ENCODE results near the gene SERPINB7. TPM values are rescaled to one million over a fixed set of nuclear protein-coding genes. Genes with fewer than 3 reads are reported as not detected.

The SERPINB7 gene
- polyA plus RNA-seq, 1 donor from 2014 or later = not detected

DNA sequence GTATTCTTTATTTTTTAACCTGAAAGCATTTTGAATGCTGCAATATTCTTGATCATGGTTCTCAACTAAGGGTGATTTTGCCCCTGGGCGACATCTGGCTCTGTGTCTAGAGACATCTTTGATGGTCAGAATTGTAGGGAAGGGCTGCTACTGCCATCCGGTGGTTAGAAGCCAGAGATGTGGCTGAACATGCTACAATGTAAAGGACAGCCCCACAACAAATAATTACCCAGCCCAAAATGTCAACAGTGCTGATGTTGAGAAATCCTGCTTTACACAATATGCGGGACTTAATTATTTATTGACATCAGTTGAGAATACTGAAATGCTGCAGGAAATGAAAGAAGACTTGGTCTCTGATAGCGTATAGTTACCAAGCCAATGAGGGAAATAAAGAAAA, 74.8 kb downstream of the SERPINB7 start:
- Histone ChIP-seq H3K9ac (ENCODE audit: low read length) (no peak overlapping the region), H3K9me2 (ENCODE audit: insufficient read depth, low read length) (no peaks in the 10 kb centered on the region), H3K27me3 (ENCODE audit: insufficient read depth, low read depth, low read length) (no peaks in the 10 kb centered on the region), H3K79me2 (replicated peaks; ENCODE audit: insufficient read depth, low read length) (no peaks in the 10 kb centered on the region), H3K4me2 (ENCODE audit: low read length) (no peak overlapping the region), H3F3A (ENCODE audit: insufficient read depth, low read length, poor library complexity, severe bottlenecking) (no peaks in the 10 kb centered on the region), H3K4me3 (ENCODE audit: low read length) (no peak overlapping the region), H3K9me3 (ENCODE audit: low read length) (no peaks in the 10 kb centered on the region), H4K20me1 (ENCODE audit: insufficient read depth) (no peaks in the 10 kb centered on the region), H3K36me3 (ENCODE audit: insufficient read depth, low read length) (no peaks in the 10 kb centered on the region), H3K27ac (ENCODE audit: low read length) (no peak overlapping the region), H2AFZ (ENCODE audit: low read depth, low read length) (no peak overlapping the region)
- TF ChIP-seq SMC3 (conservative IDR thresholded peaks at IDR 0.05; ENCODE audit: poor library complexity) (peak; percentile 60), RAD21 (conservative IDR thresholded peaks at IDR 0.05) (peak; percentile 53), TAF1 (IDR thresholded peaks at IDR 0.05; ENCODE audit: low read depth) (no peak), MXI1 (conservative IDR thresholded peaks at IDR 0.05; ENCODE audit: poor library complexity, severe bottlenecking) (no peak), EP300 (conservative IDR thresholded peaks at IDR 0.05; ENCODE audit: poor library complexity, severe bottlenecking) (no peak), REST (IDR thresholded peaks at IDR 0.05; ENCODE audit: borderline replicate concordance) (no peak), POLR2AphosphoS5 (IDR thresholded peaks at IDR 0.05) (no peak), EZH2 (IDR thresholded peaks at IDR 0.05; ENCODE audit: borderline replicate concordance, insufficient read depth, low read length, poor library complexity, severe bottlenecking) (no peak)
- TF ChIP-seq, protein P1, sequence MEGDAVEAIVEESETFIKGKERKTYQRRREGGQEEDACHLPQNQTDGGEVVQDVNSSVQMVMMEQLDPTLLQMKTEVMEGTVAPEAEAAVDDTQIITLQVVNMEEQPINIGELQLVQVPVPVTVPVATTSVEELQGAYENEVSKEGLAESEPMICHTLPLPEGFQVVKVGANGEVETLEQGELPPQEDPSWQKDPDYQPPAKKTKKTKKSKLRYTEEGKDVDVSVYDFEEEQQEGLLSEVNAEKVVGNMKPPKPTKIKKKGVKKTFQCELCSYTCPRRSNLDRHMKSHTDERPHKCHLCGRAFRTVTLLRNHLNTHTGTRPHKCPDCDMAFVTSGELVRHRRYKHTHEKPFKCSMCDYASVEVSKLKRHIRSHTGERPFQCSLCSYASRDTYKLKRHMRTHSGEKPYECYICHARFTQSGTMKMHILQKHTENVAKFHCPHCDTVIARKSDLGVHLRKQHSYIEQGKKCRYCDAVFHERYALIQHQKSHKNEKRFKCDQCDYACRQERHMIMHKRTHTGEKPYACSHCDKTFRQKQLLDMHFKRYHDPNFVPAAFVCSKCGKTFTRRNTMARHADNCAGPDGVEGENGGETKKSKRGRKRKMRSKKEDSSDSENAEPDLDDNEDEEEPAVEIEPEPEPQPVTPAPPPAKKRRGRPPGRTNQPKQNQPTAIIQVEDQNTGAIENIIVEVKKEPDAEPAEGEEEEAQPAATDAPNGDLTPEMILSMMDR (IDR thresholded peaks at IDR 0.05; ENCODE audit: poor library complexity, severe bottlenecking) = peak; percentile 54

- no peaks in the 10 kb centered on the region for H3K79me2 ChIP-seq (replicated peaks; ENCODE audit: insufficient read depth, low read length)
- H3K9ac ChIP-seq (ENCODE audit: low read length) = no peak overlapping the region
- H3K27ac ChIP-seq (ENCODE audit: low read length) = no peak overlapping the region
- H2AFZ ChIP-seq (ENCODE audit: low read depth, low read length) = no peak overlapping the region
- no peaks in the 10 kb centered on the region for H3K9me3 ChIP-seq (ENCODE audit: low read length)
- H3K9me2 ChIP-seq (ENCODE audit: insufficient read depth, low read length) = no peaks in the 10 kb centered on the region
- no peaks in the 10 kb centered on the region for H3K36me3 ChIP-seq (ENCODE audit: insufficient read depth, low read length)
- H3K4me2 ChIP-seq (ENCODE audit: low read length) = no peak overlapping the region
- no peak overlapping the region for H3K4me3 ChIP-seq (ENCODE audit: low read length)
- no peak for TF ChIP-seq EP300 (conservative IDR thresholded peaks at IDR 0.05; ENCODE audit: poor library complexity, severe bottlenecking)
- no peak for TF ChIP-seq POLR2AphosphoS5 (IDR thresholded peaks at IDR 0.05)
- no peak for TF ChIP-seq MXI1 (conservative IDR thresholded peaks at IDR 0.05; ENCODE audit: poor library complexity, severe bottlenecking)
- no peak for TF ChIP-seq SMC3 (conservative IDR thresholded peaks at IDR 0.05; ENCODE audit: poor library complexity)
- TF ChIP-seq RAD21 (conservative IDR thresholded peaks at IDR 0.05) = no peak
- no peak for TF ChIP-seq TAF1 (IDR thresholded peaks at IDR 0.05; ENCODE audit: low read depth)
- TF ChIP-seq EZH2 (IDR thresholded peaks at IDR 0.05; ENCODE audit: borderline replicate concordance, insufficient read depth, low read length, poor library complexity, severe bottlenecking) = no peak
- no peak for TF ChIP-seq REST (IDR thresholded peaks at IDR 0.05; ENCODE audit: borderline replicate concordance)
- TF ChIP-seq, protein P1 (IDR thresholded peaks at IDR 0.05; ENCODE audit: poor library complexity, severe bottlenecking) = no peak
- no peaks in the 10 kb centered on the region for H3F3A ChIP-seq (ENCODE audit: insufficient read depth, low read length, poor library complexity, severe bottlenecking)
- no peaks in the 10 kb centered on the region for H4K20me1 ChIP-seq (ENCODE audit: insufficient read depth)
- no peaks in the 10 kb centered on the region for H3K27me3 ChIP-seq (ENCODE audit: insufficient read depth, low read depth, low read length)
Observed at GRCh38 chr18:63850636-63851035, 75.4 kb downstream of the SERPINB7 start.
